NCI-H1694 (cell line): ENCODE measurements around the gene CORO1C.
"Not testable (repeated sequence)": the region's sequence is repeated elsewhere in the genome, so short reads cannot be mapped to it uniquely, and the experiment has no call there.

Experiments used
- DNase-seq: peaks from one replicate; lab custom pipeline; 2025; lab: John Stamatoyannopoulos, UW

Gene CORO1C

DNA sequence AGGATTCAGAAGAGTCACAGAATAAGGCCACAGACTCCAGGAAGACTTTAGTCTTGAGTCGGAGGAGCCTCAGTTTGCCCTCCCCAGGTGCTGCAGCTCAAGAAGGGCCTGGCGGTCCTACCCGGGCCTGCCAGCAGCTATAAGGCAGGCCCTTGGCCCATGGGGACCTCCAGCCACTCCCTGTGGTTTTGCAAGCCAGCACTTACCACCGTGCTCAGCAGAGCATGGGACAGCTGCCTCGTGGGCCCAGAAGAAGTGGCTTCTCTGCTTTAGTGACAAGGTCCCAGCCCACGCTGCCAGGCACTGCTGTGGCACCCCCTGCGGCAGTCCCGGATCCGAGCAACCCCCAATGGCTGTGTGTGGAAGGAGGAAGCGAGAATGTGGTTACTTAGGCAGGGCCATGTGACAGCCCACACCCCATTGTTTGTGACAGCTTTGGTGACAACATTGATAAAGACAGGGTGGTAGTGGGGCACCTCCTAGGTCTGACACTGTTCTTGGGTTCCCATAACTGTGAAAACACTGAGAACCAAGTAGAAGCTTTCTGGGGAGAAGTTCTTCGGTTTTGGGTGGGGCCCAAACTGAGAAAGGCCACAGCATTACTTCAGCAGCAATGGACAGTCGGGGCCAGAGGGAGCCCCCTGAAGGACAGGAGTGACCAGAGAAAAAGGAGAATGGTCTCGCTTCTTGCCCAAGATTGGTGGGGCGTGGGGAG, 97.6 kb downstream of the CORO1C start, which contains the start of gene SELPLG:
SELPLG (minus strand) TSS at position 361 of the 715 bp plus-strand sequence. CDS start 9,587 bp downstream, outside the sequence.
- no peak for DNase-seq

- DNase-seq: no peak
These were observed 98.2 kb downstream of the CORO1C start for GRCh38 chr12:108633081-108633533.

DNA sequence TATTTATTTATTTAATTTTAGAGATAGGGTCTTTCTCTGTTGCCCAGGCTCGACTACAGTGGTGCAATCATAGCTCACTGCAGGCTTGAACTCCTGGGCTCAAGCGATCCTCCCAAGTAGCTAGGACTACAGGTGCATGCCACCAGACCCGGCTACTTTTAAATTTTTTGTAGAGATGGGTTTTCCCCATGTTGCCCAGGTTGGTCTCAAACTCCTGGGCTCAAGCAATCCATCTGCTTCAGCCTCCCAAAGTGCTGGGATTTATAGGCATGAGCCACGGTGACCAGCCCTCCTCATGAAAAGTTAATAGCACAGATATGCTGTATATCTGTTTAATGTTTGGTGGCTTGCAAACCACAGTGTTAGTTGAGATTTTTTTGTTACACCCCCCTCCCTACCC, 100.1 kb downstream of the CORO1C start:
- DNase-seq: not testable (repeated sequence)

- DNase-seq: no peak
These were observed 100.7 kb downstream of the CORO1C start for GRCh38 chr12:108630481-108631207.

GRCh38 chr12:108629824-108630476, 101.4 kb downstream of the CORO1C start:
- DNase-seq: no peak

DNA sequence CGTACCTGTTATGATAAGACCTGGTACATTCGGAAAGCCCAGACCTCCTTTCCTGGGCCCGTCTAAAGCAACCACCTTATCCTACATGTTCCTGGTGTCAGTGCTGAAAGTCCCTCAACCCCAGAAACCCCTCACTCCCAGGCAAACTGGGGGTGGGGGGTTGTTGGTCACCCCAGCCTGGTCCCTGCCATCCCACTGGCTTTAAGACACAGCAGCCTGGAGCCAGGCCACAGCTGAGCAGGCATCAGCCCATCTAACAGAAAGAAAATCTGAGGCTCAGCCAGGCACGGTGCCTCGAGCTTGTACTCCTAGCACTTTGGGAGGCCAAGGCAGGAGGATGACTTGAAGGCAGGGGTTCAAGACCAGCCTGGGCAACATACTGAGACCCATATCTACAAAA, 102.2 kb downstream of the CORO1C start:
- DNase-seq: no peak

- DNase-seq: no peak
These were observed 104.0 kb downstream of the CORO1C start for GRCh38 chr12:108627134-108627920.

DNA sequence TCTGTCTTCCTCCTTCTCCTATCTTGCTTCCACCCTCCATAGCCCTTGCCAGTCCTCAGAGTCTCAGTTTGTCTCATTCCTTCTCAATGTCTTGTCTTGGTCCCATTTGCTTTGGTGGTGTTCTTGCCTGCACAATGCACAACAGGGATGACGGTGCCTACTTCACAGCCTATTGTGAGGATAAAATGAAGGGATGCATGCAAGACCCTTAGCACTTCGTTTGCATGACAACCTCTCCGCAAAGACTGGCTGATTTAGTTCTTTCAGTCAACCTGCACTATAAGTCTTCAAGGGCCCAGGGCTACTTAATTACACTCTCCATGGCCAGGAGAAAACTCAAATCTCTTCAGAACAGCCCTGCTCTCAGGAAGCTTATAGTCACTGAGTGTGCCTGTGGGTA, 106.1 kb downstream of the CORO1C start:
- DNase-seq: no peak

- DNase-seq: no peak
These were observed 107.7 kb downstream of the CORO1C start for GRCh38 chr12:108623577-108623976.

GRCh38 chr12:108622921-108623514, 108.3 kb downstream of the CORO1C start:
- DNase-seq: no peak

DNA sequence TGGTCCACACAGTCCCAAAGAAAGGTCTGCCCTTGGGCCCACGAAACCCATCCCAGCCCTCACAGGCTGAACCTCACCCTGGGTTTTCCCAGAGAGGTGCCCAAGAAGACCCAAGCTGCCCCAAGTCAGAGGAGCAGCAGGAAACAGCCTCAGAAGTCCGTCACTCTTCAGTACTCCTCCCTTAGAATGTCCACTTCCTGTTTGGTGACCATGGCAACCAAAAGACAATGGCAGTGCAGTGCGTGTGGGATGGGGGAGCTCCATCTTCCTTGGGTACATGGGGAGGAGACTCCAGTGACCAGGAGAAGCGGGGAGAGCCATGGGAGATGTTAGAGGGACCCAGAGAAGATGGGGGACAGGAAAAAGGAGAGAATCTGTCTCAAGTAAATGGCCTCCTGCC, 108.9 kb downstream of the CORO1C start:
- no peak for DNase-seq

DNA sequence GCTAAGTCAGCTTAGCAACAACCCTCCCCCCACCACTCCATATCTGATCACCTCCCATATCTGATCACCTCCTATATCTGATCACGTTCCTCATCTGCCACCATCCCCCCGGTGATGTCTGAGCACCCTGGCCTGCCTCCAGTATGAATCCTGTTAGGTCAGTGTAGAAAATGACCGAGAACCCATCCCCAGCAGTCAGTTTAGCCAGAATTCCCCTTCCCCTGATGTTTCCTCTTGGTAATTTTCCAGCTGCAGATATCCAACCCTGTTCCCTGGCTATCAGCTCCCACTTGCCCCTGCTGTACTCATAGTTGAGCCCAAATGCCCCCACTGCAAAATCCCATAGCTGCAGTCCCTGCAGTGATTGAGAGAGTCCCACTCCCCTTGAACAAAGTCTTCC, 110.2 kb downstream of the CORO1C start:
- DNase-seq: no peak

- DNase-seq: no peak
These were observed 111.0 kb downstream of the CORO1C start for GRCh38 chr12:108620236-108620879.

DNA sequence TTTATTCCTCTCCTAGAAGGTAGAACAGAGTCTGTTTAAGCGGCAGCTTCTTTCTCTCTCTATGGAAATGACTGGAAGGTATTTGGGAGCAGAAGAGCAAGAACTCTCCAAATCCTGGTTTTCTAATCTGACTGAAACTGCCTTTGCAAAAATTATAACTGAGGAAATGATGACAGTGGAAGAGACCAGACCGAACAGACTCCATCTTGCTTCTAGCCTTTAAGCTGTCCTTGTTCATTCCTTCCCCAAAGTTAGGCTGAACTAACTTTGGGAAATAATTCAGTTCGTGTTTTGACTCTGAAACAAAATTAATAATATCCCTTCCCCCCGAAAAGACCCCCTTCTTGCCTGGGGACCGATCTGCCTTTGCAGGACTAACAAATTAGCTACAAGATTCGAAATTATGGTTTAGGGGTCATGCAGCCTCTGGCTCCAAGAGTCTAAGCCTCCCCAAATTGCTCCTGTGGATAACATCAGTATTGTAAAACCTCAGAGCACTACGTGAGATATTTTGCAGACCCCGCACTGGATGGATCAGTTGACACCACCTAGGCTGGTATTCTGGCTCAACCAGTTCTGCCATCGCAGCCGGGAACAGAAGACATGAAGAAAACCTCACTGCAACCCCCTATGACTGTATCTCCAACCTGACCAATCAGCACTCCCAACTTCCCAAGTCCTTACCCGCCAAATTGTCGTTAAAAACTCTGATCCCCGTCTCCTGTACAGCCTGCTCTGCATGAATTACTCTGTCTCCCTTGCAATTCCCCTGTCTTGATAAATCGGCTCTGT, 111.8 kb downstream of the CORO1C start:
- no peak for DNase-seq

- not testable (repeated sequence) for DNase-seq
These were observed 112.4 kb downstream of the CORO1C start for GRCh38 chr12:108618953-108619274.

- peak; percentile 64 for DNase-seq
These were observed 113.0 kb downstream of the CORO1C start for GRCh38 chr12:108618079-108618952.

- DNase-seq: no peak
These were observed 114.1 kb downstream of the CORO1C start for GRCh38 chr12:108616941-108617858.

DNA sequence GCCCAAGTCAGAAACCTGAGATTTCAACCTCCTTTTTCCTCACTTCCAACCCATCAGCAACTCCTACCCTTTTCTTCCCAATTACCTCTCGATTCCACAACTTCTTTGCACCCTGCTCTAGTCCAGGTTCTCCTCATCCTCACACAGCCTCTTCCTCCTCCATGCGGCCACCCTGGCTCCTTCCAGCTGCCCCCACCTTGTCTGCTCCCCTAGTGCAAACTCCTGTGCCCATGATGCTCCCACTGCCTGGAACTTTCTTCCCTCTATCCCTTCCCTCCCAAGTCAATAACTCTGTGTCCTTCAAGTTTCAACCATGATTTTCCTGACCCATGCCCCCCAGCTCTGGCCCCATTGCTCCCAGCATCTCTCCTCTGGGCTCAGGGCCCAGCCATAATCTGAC, 115.0 kb downstream of the CORO1C start:
- no peak for DNase-seq
